ENCODE data around the gene YDJC.
"Not testable (repeated sequence)": the region's sequence is repeated elsewhere in the genome, so short reads cannot be mapped to it uniquely, and the experiment has no call there.

YDJC gene

DNA sequence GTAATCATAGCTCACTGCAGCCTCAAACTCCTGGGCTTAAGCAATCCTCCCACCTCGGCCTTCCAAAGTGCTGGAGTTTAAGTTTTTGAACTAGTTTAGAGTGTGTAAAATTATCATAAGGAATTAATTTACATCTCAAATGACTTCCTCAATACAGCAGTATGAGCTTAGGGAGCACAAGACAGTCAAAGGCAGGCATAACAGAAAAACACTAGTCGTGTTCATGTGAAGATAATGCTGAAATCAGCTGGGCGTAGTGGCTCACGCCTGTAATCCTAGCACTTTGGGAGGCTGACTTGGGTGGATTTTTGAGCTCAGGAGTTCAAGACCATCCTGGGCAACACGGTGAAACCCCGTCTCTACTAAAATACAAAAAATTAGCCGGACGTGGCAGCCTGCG is 25.8 kb downstream of the YDJC start:
- DNase-seq, result no peak

DNA sequence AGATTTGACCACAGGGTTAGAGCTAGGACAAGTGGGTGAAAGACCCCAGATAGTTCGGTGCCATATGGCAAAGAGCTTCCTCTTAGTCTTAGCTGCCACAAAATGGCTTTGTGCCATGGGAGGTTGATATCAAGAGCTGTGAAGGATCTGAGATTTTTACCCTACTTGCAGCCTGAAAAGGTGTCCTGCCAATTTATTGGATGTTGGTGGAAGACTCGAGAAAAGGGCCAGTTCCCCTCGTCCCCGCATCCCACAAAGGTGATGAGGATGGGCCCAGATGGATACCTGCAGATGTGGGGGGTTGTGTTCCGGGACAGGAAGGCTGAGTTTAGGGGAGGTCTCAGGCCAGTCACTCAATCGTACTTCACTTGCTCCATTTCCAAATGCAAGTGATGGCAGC is 27.2 kb downstream of the YDJC start:
- no peak for DNase-seq

DNA sequence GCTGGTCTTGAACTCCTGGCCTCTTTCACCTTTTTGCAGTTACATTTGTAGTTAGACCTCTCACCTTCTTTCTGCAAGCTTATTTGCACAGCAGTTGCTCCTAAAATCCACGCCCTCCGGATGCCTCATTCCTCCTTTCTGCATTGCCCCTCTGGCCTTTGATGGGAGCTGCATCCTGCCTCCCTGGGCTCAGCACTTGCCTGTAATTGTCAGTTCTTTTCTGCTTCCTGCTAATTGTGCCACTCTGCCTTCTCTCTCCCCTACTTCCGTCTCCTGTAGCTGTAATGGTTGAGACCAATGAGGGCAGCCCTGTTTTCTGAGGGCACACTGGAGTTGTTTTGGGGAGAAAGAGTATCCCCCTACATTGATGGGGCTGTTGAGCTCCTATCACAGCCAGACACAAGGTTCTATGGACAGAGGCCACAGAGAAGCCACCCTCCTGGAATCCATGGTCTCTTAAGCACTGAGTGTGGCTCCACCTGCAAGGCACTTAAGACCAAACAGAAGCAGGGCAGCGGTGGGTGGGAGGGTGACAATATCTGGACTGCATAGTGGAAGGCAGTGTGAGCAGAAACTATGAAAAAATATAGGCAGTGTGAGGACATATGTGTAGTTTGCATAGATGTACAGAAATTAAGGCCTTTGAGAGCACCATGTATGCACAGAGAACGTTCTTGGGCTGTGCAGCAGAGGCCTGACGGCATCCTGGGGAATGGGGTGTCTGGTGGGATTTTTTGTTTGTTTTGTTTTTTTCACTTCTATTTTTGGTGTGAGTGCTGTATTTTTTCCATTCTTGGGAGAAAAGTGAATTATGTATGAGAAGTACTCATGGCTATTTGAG is 30.5 kb downstream of the YDJC start:
- DNase-seq, result no peak

DNA sequence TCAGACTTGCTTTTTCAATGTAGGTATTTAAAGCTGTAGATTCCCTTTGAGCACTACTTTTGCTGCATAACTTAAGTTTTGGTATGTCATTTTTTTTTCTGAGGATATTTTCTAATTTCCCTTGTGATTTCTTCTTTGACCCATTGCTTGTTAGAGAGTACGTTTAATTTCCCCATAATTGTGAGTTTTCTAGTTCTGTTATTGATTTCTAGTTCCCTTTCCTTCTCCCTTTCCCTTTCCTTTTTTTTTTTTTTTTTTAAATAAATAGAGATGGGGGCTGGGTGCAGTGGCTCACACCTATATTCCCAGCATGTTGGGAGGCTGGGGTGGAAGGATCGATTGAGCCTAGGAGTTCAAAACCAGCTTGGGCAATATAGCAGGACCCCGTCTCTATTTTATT is 31.5 kb downstream of the YDJC start:
- no peak for DNase-seq

DNA sequence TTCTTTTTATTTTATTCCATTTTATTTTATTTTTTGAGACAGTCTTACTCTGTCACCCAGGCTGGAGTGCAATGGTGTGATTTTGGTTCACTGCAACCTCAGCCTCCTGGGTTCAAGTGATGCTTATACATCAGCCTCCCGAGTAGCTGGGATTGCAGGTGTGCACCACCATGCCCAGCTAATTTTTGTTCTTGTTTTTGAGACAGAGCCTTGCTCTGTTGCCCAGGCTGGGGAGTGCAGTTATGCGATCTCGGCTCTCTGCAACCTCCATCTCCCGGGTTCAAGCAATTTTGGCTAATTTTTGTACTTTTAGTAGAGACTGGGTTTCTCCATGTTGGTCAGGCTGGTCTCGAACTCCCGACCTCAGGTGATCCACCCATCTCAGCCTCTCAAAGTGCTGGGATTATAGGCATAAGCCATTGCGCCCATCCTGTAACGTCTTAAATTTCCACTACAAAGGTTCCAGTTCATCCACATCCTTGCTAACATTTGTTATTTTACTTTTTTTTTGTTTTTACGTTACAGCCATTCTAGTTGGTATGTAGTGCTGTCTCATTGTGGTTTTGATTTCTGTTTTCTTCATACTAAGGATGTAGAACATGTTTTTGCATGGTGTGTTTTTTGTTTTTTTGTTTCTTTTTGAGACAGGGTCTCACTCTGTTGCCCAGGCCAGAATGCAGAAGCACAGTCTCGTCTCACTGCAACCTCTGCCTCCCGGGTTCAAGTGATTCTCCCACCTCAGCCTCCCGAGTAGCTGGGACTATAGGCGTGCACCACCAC is 33.3 kb downstream of the YDJC start:
- not testable (repeated sequence) for DNase-seq

DNA sequence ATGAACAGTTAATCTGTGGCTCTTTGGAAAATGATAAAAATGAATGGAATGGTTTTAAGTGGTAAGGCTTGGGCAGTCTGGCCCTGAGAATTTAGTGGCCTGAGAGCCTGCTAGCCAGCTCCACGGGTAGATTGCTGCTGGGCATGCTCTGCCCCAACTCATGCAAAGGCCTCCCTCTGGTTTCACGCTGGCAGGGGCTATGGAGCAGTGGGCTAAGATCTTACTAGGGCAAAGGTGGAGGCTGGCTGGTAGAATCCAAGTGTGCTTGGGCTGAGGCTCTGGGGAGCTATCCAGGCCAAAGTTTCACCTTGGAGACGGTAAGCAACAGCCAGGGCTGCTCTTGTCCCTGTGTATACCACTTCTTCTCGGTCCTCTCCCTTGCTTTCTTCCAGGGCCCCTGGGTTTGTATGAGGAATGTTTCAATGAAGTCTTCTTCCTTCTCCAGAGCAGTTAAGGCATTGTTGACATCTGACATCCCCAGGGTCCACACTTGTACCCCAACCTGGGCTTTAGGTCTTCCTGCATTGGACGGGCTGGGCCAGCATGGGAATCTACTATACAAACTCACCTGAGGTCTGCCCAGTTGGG is 34.9 kb downstream of the YDJC start:
- DNase-seq, result no peak

DNA sequence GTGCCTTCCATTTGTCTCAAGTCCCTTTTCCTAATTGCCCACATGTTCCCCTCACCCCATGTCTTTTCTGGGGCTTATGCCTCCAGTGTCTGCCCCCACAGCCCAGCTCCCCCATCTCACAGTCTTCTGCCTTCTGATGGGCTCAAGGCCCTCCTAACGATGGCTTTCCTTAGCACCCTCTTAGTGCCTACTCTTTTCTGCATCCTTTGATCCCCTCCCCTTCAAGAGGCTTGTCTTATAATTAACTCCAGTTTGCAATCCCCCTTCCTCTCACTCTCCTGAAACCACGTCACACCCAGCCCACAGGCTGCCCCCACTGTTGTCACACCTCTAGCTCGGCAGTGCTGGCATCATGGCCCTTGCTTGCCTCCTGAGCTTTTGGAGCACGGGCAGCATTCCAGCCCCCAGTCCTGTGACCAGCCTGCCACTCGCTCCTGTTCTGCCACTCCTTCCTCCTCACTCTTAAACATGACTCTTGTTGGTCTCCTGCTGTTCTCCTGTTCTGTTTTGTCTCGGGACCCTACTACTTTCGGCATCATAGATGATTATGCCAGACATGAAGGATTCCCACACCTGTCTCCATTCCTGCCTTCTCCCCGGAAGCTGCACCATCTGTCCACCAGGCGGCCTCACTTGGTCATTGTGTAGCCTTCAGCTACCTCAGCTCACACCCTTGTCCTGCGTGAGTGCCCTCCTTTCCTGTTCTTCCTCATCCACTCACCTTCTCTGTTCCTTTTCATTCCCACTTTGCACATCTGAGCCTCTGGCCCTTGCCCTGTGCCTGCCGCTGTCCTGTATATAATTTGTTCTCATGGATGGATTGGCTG is 36.2 kb downstream of the YDJC start:
- DNase-seq, result no peak

DNA sequence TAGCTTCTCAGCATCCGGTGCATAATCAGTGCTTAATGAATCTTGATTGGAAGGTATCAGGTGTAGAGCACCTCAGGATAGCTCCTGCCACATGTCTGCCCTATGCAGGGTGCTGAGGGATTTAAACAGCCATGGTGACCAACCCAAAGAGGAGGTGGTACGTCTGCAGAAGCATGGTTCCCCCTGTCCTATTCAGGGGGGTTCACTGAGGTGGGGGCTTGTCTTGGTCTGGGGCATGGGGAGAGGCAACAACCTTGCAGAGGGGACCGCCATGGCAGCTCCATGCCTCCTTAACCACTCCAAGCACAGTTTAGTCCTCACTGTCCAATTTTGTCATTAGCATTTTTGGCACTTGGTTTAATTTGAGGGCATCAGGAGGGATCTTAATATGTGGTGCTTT is 37.4 kb downstream of the YDJC start:
- DNase-seq, result no peak

DNA sequence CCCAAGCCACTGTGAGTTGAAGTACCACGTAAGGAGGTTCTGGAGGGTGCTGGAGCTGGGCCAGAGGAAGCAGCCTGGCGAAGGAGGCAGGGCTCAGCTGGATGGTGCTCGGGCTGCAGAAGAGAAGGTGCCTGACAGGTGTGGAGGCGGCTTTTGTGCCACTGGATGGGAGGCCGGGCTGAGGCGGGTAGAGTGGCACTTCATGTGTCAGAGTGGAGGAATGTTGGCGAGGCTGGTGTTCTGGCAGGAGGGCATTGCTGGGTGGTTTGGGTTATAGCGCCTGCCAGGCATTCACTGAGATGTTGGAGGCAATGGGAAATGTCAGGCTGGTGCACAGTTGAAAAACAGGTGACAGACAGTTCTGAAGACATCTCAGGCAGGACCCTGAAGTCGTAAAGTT is 38.1 kb downstream of the YDJC start:
- no peak for DNase-seq

DNA sequence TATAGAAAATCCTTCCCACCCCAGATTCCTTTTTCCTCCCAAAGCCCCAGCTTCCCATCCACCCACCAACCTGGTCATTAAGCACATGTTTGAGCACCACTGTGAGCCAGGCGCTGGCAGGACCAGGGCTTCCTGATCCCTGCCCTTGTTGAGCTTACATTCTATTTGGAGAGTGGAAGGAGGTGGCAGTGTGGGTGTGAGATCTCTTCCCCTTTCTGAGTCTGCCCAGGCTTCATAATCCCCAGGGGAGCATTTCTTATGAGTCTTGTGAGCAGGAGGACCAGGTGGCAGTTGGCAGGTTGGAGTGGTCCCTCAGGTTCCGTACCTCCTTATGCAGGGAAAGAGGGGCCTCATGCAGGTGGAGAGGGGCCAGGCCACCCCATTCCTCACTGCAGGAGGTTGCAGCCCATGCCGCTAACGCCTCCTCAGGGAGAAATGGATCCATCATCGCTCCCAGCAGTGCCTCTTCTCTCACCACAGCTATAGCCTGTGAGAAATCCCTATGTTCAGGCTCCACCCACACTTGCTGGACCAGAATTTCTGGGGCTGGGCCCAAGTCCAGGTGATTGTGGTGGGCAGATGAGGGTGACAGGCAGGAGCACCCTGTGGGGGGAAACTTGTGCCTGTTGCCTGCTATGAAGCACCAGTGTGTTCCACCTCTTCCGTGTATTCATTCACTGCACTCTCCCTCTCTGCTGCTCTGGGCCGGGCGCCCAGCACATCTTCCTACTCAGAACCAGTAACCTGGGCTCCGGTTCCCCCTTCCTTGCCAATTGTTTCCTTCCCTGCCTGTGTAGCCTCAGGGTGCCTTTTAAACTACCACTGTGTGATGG is 38.8 kb downstream of the YDJC start:
- no peak for DNase-seq

DNA sequence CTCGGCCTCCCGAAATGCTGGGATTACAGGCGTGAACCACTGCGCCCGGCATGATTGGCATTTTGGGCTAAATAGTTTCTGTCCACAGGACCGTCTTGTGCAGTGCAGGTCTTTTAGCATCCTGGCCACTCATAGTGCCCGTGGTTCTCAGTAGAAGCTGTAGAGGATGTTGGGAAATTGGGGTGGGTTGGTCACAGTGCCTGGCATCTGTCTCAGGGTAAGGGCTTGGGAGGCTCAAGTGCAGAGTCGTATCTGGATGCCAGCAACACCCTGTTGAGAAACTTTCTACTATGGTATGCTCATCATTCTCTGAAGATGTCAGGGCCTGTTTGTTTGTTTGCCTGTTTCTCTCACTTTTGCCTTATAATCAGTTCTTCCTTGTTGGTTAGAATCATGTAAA is 40.4 kb downstream of the YDJC start:
- DNase-seq, result no peak

DNA sequence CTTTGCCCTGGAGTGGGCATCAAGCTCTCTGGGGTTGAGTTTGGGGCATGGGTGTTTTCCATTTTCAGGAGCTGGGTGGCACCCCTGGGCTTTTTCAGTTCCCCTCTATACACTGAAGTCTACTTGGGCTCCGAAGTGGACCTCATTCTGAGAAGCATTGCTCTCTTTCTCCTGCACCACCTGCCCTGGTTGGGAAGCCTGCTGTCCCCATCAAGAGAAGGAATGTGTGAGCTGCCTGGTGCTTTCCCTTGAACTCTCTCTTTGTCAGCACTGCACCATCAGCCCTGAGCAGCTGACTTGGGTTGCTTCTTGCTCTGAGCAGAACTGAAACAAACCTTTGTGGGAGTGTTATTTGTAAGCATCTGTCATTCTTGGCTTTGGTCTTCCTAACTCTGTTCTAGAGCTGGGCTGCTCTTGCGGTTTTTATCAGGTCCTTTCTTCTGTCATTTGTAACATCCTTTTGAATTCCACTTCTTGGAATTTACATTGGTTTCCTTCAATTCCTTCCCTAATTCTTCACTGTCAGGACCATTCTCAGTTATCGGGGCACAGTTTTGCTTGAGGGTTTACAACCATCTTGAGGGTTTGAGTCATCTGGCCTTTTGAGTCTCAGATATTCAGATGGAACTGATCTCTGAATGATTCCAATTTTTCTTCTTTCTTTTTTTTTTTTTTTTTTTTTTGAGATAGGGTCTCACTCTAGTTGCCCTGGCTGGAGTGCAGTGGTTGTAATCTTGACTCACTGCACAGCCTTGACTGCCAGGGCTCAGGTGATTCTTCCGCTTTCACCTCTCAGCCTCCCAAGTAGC is 41.8 kb downstream of the YDJC start:
- no peak for DNase-seq

DNA sequence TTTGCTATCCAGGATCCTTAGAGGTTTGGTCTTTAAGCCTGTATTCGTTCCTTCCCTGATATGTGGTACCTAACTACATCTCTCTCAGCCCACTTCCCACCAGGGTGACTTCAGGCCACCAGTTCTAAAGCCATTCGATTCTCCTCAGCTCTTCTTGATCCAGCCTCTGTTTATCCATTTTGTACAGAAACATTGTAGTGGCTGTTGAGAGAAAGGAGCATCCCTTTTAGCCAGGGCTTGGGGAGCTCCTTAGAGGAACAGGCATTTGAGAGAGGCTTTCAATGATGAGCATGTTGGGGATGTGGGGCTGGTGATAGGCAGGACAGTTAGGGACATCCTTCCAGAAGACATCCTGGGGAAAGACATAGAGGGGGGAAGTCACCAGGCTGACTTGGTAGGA is 44.4 kb downstream of the YDJC start:
- DNase-seq, result no peak

DNA sequence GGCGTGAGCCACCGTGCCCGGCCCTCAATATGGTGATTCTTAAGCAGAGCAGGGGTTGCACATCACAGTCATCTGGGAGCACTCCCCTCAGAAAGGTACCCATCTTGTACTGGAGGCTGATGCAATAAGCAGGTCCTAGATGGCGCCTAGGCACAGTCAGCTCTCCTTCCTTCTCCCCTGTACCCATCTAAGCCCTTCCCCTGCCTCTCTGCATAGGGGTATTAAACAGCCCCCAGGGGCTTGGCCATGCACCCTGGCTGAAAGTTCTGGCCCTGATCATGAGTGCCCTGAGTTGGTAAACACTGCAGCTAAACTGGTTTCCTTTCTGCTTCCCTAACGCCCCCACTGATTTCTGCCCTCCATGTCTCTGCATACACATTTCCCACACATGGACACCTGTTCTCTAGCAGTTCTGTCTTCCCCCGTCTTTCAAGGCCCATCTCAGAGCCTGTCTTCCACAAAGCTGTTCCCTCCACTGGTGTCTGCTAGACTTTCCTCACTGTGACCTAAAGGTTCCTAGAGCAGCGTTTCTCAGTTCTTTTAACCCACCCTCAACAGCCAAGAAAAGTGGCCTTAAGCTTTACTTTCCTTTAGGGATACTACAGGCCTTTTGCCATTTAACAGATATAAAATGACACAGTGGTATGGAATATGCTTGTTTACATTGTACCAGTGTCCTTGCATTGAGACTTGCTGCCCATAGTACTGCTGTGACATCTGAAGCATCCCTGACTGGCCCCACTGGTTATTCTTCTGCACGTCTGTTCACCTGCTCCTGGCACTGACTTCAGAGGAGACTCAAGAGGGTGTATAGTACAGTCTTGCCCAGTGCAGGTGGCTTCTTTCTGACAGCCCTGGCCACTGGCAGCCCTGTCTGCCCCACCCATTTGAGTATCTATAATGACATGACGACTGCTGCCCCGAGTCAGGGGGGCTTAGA is 46.8 kb downstream of the YDJC start:
- no peak for DNase-seq

DNA sequence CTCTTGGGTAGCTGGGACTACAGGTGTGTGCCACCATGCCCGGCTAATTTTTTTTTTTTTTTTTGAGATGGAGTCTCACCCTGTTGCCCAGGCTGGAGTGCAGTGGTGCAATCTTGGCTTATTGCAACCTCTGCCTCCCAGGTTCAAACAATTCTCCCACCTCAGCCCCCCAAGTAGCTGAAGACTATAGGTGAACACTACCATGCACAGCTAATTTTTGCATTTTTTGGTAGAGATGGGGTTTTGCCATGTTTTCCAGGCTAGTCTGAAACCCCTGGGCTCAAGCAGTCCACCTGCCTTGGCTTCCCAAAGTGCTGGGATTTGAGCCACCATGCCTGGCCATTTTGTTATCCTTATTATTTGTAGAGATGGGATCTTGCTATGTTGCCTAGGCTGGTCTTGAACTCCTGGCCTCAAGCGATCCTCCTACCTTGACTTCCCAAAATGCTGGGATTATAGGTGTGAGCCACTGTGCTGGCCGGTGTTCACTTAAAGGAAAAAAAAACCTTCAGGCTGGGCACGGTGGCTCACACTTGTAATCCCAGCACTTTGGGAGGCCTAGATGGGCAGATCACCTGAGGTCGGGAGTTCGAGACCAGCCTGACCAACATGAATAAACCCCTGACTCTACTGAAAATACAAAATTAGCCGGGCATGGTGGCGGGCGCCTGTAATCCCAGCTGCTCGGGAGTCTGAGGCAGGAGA is 48.7 kb downstream of the YDJC start:
- not testable (repeated sequence) for DNase-seq

DNA sequence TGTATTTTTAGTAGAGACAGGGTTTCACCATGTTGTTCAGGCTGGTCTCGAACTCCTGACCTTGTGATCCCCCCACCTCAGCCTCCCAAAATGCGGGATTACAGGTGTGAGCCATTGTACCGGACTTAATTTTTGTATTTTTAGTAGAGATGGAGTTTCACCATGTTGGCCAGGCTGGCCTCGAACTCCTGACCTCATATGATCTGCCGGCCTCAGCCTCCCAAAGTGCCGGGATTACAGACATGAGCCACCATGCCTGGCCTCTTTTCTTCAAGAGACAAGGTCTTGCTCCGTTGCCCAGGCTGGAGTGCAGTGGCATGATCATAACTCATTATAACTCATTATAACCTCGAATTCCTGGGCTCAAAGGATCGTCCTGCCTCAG is 49.2 kb downstream of the YDJC start:
- DNase-seq, result not testable (repeated sequence)

DNA sequence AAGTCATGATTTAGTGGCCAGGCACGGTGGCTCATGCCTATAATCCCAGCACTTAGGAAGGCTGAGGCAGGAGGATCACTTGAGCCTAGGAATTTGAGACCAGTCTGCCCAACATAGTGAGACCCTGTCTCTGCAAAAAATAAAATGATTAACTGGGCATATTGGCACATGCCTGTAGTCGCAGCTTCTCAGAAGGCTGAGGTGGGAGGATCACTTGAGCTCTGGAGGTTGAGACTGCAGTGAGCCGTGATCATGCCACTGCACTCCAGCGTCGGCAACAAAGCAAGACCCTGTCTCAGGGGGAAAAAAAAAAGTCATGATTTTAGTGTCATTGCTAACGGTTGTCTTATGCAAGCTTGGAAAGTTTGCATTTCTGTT is 50.4 kb downstream of the YDJC start:
- no peak for DNase-seq

Measured in CD4-positive, alpha-beta T cell treated with Interleukin-17A for 4 hours (primary cell).